Heart right ventricle (tissue), 16 donors: ENCODE results near the gene NTRK2. TPM values are rescaled to one million over a fixed set of nuclear protein-coding genes. Genes with fewer than 3 reads are reported as not detected.

ENCODE experiments used
- ATAC-seq, 8 donors: fragments of 200-7000 bp; cut with Tn5 transposase; one replicate each; pipeline ENCODE4 v1.9.1; 2020; ENCODE audit warnings: mild to moderate bottlenecking in 8 of 8, moderate library complexity in 8 of 8, moderate number of reproducible peaks in 1 of 8
- DNase-seq, 2 donors: peaks; one replicate each; pipeline ENCODE4 v3.0.0-alpha.2; 2020
- H3K27ac ChIP-seq, 10 donors: fragments of 200-600 bp; sonication (generic) in 2 of 10; one replicate each; pipeline versions ENCODE4 v1.5.0 to v1.8.0; 2020 to 2022; ENCODE audit warnings: mild to moderate bottlenecking in 3 of 10
- H3K27me3 ChIP-seq, 7 donors: fragments of 200-600 bp; one replicate each; pipeline ENCODE4 v1.8.0; 2021 to 2022; ENCODE audit warnings: mild to moderate bottlenecking in 2 of 7
- H3K36me3 ChIP-seq, 9 donors: fragments of 200-600 bp; sonication (generic) in 1 of 9; one replicate each; pipeline versions ENCODE4 v1.5.0 to v1.8.0; 2020 to 2022; ENCODE audit warnings: mild to moderate bottlenecking in 2 of 9
- H3K4me1 ChIP-seq, 9 donors: fragments of 200-600 bp; sonication (generic) in 1 of 9; one replicate each; pipeline versions ENCODE4 v1.5.0 to v1.8.0; 2020 to 2022; ENCODE audit warnings: mild to moderate bottlenecking in 4 of 9
- H3K4me3 ChIP-seq, 10 donors: fragments of 200-600 bp; sonication (generic) in 2 of 10; one replicate each; pipeline versions ENCODE4 v1.5.0 to v1.8.0; 2020 to 2022; ENCODE audit warnings: mild to moderate bottlenecking in 7 of 10, moderate library complexity in 2 of 10
- H3K9me3 ChIP-seq, 11 donors: fragments of 200-600 bp in 10 of 11; sonication (generic) in 2 of 11; one replicate each; pipeline versions ENCODE4 v1.5.0 to v1.8.0; 2013 to 2022; ENCODE audit warnings: mild to moderate bottlenecking in 2 of 11, control low read depth in 1 of 11, moderate library complexity in 1 of 11
- WGBS, 2 donors: extraction: QIAGEN DNeasy Blood & Tissue Kit; methylation state at CpG; one replicate each; pipeline ENCODE4 v1.1.7; 2013; ENCODE audit warnings: inconsistent platforms in 1 of 2; 5-methylcytosine and 5-hydroxymethylcytosine counted together
- intact Hi-C, 10 donors: fragments of 100-400 bp; cut with DNase I; formaldehyde crosslinking; loops; one replicate each; pipeline versions ENCODE4 v1.11.1 to v1.14.2; 2022
- polyA plus RNA-seq, 2 donors: library from polyadenylated mRNA; stranded (reverse); fragments of 200-250 nt; gene quantifications; one replicate each; pipeline ENCODE4 v1.2.3, GENCODE V29; 2013
- total RNA-seq, 10 donors: library from RNA; stranded (reverse); fragmentation: NEBNext Ultra II Directional in 3 of 10; extraction: Animal tissue kit (Norgen Biotek cat#: 25700) in 3 of 10; gene quantifications; one replicate each; pipeline versions ENCODE4 v1.2.1 to v1.2.4, GENCODE V29; 2021 to 2023
- TF ChIP-seq, protein P1 (sequence below), 9 donors: fragments of 200-600 bp; sonication (generic) in 2 of 9; IDR thresholded peaks; one replicate each; pipeline versions ENCODE4 v1.5.0 to v1.8.0; 2021 to 2022; ENCODE audit warnings: antibody characterized with exemption in 9 of 9, mild to moderate bottlenecking in 5 of 9, moderate library complexity in 1 of 9
- donor health status: Arrhythmogenic right ventricular cardiomyopathy.
- donor health status: ischemic (EF 13 %, LVEDD 7.1; RV severe dilation, severe dysfunction).
- donor health status: healthy with polysubstance abuse.
- donor health status: DM: no; HTN: yes; CAD: no.
- donor health status: DM: no; HTN: no; CAD: no.
- donor health status: ischemic (EF 25% LVEDD 6.9; RV normal size, moderate dysfunction).
- donor health status: ischemic (EF 25% LVEDD 5.7; RV mildly dilated, moderate dysfunction).
- donor health status: healthy.
- donor health status: DM: yes; HTN: yes; CAD: no.
- donor health status: Ischemic cardiomyopathy.
- donor health status: ischemic (EF 35%, LVEDD 5.7; RV mildly dilated, moderate dysfunction).
- donor health status: nonischemic (EF 11% LVEDD 7.7; RV severe dilation, severe dysfunction).
- donor health status: DM: yes; HTN: yes; CAD: no.
- donor health status: PGD.
- donor health status: ischemic (EF 29% LVEDD 5.4; RV normal size, mild dysfunction).
- donor health status: nonischemic (EF 23%, LVEDD 6.1; RV moderate dilation, normal function).

Gene NTRK2
- total and polyA plus RNA-seq, 12 donors, result 1.8 to 7.7 (median 3.0) TPM

DNA sequence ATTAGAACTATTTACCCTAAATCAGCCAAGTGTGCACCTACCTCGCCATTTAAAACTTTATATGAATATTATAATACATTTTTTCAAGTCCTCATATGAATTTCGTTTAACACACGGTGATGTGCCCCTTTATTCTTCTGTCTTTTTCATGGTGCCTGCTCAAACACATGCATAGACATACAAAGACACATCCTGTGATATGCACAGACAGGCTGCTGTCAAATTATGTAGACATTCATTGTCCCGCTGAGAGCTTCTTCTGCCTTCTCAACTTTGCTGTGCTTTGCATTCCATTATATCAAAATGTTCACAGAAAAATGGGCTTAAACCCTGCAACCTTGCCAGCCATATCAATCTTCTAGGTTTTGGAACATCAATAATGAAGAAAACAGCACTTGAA lies 193.8 kb downstream of the NTRK2 start:
- TF ChIP-seq, protein P1, sequence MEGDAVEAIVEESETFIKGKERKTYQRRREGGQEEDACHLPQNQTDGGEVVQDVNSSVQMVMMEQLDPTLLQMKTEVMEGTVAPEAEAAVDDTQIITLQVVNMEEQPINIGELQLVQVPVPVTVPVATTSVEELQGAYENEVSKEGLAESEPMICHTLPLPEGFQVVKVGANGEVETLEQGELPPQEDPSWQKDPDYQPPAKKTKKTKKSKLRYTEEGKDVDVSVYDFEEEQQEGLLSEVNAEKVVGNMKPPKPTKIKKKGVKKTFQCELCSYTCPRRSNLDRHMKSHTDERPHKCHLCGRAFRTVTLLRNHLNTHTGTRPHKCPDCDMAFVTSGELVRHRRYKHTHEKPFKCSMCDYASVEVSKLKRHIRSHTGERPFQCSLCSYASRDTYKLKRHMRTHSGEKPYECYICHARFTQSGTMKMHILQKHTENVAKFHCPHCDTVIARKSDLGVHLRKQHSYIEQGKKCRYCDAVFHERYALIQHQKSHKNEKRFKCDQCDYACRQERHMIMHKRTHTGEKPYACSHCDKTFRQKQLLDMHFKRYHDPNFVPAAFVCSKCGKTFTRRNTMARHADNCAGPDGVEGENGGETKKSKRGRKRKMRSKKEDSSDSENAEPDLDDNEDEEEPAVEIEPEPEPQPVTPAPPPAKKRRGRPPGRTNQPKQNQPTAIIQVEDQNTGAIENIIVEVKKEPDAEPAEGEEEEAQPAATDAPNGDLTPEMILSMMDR (IDR thresholded peaks at IDR 0.05), result no peak
- H3K4me1 ChIP-seq, result peaks cover 0 to 59% (median 25%) of the 10 kb centered on the region in 9 donors
- ATAC-seq, result no peak
- 74 to 86% methylated on average over 4 of the region's 4 CpGs for WGBS, 2 donors
- H3K27ac ChIP-seq, result no peak overlapping the region
- peaks cover 0 to 1% (median 0%) of the 10 kb centered on the region in 11 donors for H3K9me3 ChIP-seq
- H3K36me3 ChIP-seq, result no peaks in the 10 kb centered on the region
- no peaks in the 10 kb centered on the region for H3K27me3 ChIP-seq
- intact Hi-C loops, result no loop called here
- no peak overlapping the region for H3K4me3 ChIP-seq
- DNase-seq, result no peak

DNA sequence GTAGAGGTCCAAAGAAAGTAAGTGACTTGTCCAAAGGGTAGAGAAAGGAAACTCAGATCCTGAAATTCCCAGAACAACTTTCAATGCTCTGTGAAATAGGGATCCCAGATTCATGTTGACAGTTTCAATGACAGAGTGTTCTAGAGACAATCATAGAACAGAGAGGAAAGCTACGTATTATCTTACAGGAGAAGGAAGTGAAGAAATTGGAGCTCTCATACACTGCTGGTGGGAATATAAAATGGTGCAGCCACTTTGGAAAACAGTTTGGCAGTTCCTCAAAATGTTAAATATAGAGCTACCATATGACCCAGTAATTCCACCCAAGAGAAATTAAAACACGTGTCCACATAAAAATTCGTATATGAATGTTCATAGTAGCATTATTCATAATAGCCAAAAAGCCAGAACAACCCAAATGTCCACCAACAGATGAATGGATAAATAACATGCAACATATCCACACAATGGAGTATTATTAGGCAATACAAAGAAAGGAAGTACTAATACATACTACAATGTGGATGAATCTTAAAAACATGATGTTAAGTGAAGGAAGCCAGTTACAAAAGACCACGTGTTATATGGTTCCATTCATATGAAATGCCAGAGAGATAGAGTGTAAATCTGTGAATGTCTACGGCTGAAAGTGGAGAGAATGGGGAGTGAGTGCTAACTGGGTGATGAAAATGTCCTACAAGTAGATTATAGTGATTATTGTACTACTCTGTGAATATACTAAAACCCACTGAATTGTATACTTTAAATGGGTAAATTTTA lies 197.1 kb downstream of the NTRK2 start:
- WGBS, 2 donors, result 18 to 31% methylated on average over 5 of the region's 5 CpGs
- Histone ChIP-seq H3K27ac (peak overlapping the region in 1 of 10 donors; percentile 33), H3K27me3 (no peaks in the 10 kb centered on the region), H3K36me3 (no peaks in the 10 kb centered on the region), H3K9me3 (peaks cover 0 to 8% (median 0%) of the 10 kb centered on the region in 11 donors), H3K4me1 (peaks cover 0 to 36% (median 22%) of the 10 kb centered on the region in 9 donors), H3K4me3 (no peak overlapping the region)
- intact Hi-C loops, result no loop called here
- no peak for DNase-seq
- TF ChIP-seq, protein P1 (IDR thresholded peaks at IDR 0.05), result no peak
- ATAC-seq, result peak in 5 of 8 donors; percentile 19 to 81 (median 47)

DNA sequence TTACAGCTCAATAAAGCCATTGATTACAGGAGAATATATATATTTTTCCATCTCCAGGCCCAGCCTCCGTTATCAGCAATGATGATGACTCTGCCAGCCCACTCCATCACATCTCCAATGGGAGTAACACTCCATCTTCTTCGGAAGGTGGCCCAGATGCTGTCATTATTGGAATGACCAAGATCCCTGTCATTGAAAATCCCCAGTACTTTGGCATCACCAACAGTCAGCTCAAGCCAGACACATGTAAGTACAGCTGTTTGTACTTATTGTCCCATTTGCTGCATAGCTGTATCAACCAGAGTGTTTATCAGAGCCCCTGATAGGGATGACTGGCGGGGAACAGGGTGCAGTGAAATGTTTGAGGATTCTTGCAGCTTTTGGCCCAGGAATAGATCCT lies 197.7 kb downstream of the NTRK2 start:
- intact Hi-C loops, result no loop called here
- no peaks in the 10 kb centered on the region for H3K36me3 ChIP-seq
- no peak overlapping the region for H3K4me3 ChIP-seq
- DNase-seq, result no peak
- 41 to 45% methylated on average over 3 of the region's 3 CpGs for WGBS, 2 donors
- peaks cover 0 to 32% (median 20%) of the 10 kb centered on the region in 9 donors for H3K4me1 ChIP-seq
- peaks cover 0 to 8% (median 0%) of the 10 kb centered on the region in 11 donors for H3K9me3 ChIP-seq
- ATAC-seq, result peak in 5 of 8 donors; percentile 31 to 77 (median 61)
- TF ChIP-seq, protein P1 (IDR thresholded peaks at IDR 0.05), result no peak
- H3K27me3 ChIP-seq, result no peaks in the 10 kb centered on the region
- no peak overlapping the region for H3K27ac ChIP-seq

DNA sequence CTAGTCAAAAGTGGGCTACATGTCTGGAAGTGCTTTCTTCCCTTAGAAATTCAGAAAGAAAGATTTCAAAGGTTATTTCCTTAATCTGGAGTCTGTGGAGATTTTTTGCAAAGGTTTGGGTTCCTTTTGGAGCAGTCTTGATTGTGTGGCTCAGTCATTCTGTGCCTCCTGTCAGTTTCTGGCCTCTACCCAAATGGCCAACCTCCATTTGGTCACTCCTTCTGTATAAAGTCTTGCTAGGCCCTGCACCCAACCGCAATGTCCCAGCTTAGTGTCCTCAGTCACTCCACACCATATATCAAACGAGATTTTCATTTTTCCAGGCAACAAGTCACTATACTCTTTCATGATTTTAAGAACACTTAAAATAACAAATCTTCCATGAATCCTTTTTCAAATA lies 199.6 kb downstream of the NTRK2 start:
- no peak overlapping the region for H3K4me3 ChIP-seq
- peaks cover 0 to 8% (median 0%) of the 10 kb centered on the region in 11 donors for H3K9me3 ChIP-seq
- no peaks in the 10 kb centered on the region for H3K36me3 ChIP-seq
- 91 to 93% methylated on average over 2 of the region's 2 CpGs for WGBS, 2 donors
- H3K27ac ChIP-seq, result no peak overlapping the region
- intact Hi-C loops, result no loop called here
- DNase-seq (no peak), ATAC-seq (no peak)
- peaks cover 0 to 19% (median 10%) of the 10 kb centered on the region in 9 donors for H3K4me1 ChIP-seq
- H3K27me3 ChIP-seq, result no peaks in the 10 kb centered on the region
- TF ChIP-seq, protein P1 (IDR thresholded peaks at IDR 0.05), result no peak
